ENCODE data around the gene CALML3. TPM values are rescaled to one million over a fixed set of nuclear protein-coding genes. Genes with fewer than 3 reads are reported as not detected.

The CALML3 gene
- total RNA-seq, 4 donors from 2014 or later: not detected

DNA sequence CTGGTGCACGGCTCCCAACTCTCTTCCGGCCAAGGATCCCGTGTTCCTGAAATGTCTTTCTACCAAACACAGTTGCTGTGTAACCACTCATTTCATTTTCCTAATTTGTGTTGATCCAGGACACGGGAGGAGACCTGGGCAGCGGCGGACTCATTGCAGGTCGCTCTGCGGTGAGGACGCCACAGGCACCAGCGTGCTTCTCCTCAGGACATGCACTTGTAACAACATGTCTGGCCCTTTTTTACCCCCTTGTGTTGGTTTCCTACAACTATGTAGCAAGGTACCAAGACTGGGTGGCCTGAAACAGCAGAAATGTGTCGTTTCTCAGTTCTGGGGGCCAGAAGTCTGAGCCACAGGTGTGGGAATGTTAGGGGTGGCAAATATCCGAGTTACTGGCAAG lies 43.6 kb upstream of the CALML3 start:
- TF ChIP-seq, protein P1, sequence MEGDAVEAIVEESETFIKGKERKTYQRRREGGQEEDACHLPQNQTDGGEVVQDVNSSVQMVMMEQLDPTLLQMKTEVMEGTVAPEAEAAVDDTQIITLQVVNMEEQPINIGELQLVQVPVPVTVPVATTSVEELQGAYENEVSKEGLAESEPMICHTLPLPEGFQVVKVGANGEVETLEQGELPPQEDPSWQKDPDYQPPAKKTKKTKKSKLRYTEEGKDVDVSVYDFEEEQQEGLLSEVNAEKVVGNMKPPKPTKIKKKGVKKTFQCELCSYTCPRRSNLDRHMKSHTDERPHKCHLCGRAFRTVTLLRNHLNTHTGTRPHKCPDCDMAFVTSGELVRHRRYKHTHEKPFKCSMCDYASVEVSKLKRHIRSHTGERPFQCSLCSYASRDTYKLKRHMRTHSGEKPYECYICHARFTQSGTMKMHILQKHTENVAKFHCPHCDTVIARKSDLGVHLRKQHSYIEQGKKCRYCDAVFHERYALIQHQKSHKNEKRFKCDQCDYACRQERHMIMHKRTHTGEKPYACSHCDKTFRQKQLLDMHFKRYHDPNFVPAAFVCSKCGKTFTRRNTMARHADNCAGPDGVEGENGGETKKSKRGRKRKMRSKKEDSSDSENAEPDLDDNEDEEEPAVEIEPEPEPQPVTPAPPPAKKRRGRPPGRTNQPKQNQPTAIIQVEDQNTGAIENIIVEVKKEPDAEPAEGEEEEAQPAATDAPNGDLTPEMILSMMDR (IDR thresholded peaks at IDR 0.05; ENCODE audit: low read depth): no peak

DNA sequence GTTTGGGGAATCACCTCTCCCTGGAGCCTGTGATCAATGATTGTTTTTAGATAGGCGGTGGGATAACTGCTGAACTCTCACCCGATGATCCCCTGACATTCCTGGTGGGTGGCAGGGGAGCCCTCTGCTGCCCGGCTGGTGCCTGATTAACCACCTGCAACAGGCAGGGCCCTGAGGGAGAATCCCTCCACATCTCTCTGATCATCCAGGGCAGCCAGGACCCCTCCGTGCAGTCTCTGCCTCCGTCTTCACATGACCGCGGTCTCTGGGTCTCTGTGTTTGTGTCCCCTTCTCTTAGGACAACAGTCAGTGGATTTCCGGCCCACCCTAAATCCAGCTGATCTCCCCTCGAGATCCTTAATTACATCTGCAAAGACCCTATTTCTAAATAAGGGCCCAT lies 42.7 kb upstream of the CALML3 start:
- TF ChIP-seq, protein P1 (IDR thresholded peaks at IDR 0.05; ENCODE audit: low read depth): no peak

DNA sequence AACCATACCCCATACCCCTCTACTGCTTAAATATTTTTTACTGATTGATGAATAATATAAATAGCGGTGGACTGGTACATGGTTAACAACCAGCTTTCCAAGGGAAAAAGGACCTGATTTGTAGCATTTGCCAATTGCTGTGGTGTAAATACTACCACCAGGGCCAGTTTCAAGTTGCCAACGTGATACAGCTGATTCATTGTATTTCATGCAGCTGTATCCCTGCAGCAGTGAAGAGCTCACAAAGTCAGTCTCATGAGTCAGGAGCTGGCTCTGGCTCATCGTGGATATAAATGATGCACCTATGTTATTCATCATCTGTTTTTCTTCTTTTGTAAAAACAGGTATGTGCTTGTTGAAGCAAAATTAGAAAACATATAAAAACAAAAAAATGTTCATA lies 40.6 kb upstream of the CALML3 start:
- TF ChIP-seq, protein P1 (IDR thresholded peaks at IDR 0.05; ENCODE audit: low read depth): no peak

DNA sequence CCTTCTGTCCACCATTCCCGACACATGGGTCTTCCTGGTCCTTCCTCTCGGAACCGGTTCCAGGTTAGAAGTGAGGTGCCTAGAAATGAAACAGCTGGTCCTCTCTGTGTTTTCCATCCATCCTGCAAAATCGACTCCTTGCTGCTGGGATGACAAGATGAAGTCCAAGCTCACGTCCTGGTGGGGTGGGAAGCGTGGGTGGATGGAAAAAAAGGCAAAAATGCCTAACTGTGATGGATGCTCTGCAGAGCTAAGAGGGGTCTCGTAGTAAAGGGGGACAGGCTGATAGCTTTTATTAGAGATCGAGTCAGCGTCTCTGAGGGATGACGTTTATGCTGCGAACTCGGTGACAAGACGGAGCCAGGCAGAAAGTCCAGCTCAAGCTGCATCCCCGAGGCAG lies 39.5 kb upstream of the CALML3 start:
- TF ChIP-seq, protein P1 (IDR thresholded peaks at IDR 0.05; ENCODE audit: low read depth): no peak

DNA sequence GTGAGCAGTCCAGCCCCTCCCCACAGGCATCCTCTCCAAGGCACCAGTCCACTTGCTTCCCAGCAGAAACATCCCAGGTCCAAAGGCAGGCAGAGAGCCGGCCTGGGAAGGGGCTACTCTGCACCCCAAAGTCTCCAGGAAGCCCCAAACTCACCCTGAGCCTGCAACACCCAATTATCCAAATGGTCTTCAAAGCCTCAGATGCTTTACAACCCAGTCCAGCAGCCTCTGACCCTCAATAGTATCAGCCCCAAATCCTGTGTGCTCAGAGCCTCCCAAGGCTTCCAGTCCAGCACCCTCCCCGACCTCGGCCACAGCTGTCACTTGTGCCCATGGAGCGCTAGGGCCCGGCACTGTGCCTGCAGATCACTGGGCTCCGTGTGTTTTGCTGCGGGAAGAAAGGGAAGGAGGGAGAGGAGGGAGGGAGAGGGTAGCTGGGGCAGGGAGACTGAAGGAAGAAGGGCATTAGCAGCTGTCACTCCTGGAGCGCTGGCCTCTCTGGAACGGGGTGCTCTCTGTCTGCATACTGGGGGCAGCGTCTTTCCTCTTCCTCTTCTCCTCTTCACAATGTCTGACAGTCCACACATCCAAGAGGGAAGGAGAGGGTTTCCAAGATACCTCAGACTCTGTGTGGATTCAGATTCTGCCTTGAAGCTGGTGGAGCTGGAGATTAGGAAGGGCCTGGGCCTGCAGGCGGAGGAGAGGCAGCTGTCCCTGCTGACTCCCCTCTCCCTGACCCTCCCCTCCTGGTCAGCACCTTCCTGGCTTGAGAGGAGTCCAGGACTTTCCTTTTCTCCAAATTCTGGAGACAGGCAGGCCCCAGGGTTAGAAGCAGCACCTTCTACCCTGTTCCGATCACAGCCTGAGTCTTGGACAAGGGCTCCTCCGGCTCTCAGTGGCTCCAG lies 38.6 kb upstream of the CALML3 start:
- TF ChIP-seq, protein P1 (IDR thresholded peaks at IDR 0.05; ENCODE audit: low read depth): no peak

DNA sequence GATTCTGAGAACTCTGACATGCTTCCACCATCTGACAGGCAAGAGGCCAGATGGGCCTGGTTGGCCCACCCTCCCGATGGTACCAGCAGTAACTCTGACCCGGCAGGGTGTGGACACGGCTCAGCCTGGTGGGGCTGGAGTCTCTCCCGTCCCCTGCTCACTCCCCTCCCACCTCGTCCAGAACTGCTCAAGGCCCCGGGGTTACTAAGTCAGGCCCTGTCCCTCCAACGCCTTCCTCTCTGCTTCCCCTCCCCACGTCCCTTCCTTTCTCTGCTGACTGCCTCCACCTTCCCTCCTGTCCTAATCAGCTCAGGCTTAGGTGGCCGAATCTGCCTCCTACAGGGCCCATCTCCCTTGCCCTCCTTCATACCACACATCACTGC lies 37.9 kb upstream of the CALML3 start:
- TF ChIP-seq, protein P1 (IDR thresholded peaks at IDR 0.05; ENCODE audit: low read depth): no peak

DNA sequence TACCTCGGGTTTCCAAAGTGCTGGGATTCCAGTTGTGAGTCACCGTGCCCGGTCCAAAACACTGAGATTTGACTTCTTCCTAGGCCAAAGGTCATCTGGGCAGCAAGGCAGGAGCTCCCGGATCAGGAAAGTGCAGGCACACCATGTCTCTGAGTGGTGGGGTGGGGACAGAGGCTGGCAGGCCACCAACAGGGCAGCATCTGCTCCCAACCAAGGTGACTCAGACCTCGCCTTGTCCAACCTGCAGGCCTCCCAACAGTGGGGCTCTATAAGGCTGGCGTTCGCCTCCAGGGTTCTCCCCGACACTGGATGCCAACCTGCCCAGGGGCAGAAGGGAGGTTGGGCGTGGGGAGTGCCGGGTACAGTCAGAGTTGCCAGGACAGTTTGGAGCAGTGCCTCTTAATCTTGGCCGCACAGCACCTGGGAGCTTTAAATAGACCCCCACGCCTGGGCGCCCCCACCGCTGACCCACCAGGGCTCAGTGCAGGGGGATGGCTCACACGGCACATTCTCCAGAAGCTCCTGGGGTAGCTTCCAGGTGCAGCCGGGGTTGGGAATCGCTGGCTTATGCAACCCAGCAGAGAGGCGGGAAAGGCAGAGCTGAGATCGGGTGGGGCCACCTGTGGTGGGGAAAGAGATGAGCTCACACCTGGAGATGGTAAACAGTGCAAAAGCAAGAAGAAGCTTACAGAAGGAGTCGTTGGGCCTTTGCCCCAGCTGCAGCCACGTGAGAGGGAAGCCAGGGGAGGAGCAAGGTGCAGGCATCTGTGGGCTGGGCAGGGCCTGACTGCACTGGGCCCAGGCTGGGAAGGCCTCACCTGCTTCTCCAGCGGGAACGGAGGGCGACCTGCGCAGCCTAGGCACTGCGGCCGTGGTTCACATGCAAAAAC lies 36.2 kb upstream of the CALML3 start:
- TF ChIP-seq, protein P1 (IDR thresholded peaks at IDR 0.05; ENCODE audit: low read depth): no peak

Data from subcutaneous adipose tissue (tissue), 4 donors.